Measurements from ENCODE around the gene CENPE. TPM values are rescaled to one million over a fixed set of nuclear protein-coding genes. Genes with fewer than 3 reads are reported as not detected.
A peak's percentile ranks its signal among the peaks of the same experiment; 100 is the strongest.

CENPE gene
- polyA plus RNA-seq, 1 donor (not counting 4 experiments of a cell fraction or from before 2014, with no cell fraction given), result 6.1 TPM

GRCh38 chr4:103152381-103152780 is 45.8 kb downstream of the CENPE start:
- Histone ChIP-seq H3K27ac (ENCODE audit: control insufficient read depth, insufficient read depth, low read length) (no peak overlapping the region), H3K79me2 (ENCODE audit: control insufficient read depth, insufficient read depth, low read length) (no peaks in the 10 kb centered on the region), H3K9me1 (ENCODE audit: control insufficient read depth, extremely low read depth, insufficient read depth, low read length) (no peaks in the 10 kb centered on the region), H4K20me1 (ENCODE audit: control insufficient read depth, extremely low read depth, insufficient read depth, low read length) (no peaks in the 10 kb centered on the region), H3K9me3 (ENCODE audit: control insufficient read depth, low read depth, low read length) (no peaks in the 10 kb centered on the region), H3K27me3 (ENCODE audit: control insufficient read depth, extremely low read depth, insufficient read depth, low read length) (no peaks in the 10 kb centered on the region), H3K36me3 (ENCODE audit: control insufficient read depth in 2 of 2, extremely low read depth in 1 of 2, insufficient read depth in 2 of 2, low read length in 2 of 2) (peaks cover under 1 to 11% of the 10 kb centered on the region in 2 experiments), H3K9ac (ENCODE audit: control insufficient read depth, extremely low read depth, insufficient read depth, low read length) (no peak overlapping the region), H2AFZ (ENCODE audit: control insufficient read depth, low read length) (no peak overlapping the region), H3K4me2 (ENCODE audit: control insufficient read depth, extremely low read depth, insufficient read depth, low read depth, low read length) (no peak overlapping the region), H3K4me3 (ENCODE audit: control insufficient read depth in 2 of 3, extremely low read depth in 1 of 3, insufficient read depth in 2 of 3, low read depth in 1 of 3, low read length in 3 of 3) (no peak overlapping the region), H3K4me1 (ENCODE audit: control insufficient read depth, extremely low read depth, insufficient read depth, low read length) (peaks cover 15% of the 10 kb centered on the region)
- DNase-seq (ENCODE audit: low read depth, low spot score) (no peak), FAIRE-seq (no peak)
- dilution Hi-C loops (cut with MboI; ENCODE audit: extremely low pct_ligation_motif_present, low sequenced_read_pairs), result no loop called here
- TF ChIP-seq CTCF (optimal IDR thresholded peaks at IDR 0.05 in 1 of 3, IDR thresholded peaks at IDR 0.05 in 1 of 3, conservative IDR thresholded peaks at IDR 0.05 in 1 of 3; ENCODE audit: extremely low read depth in 1 of 3, insufficient read depth in 2 of 3, low read length in 3 of 3) (no peak), EZH2 (IDR thresholded peaks at IDR 0.05; ENCODE audit: low read length) (no peak)

- Histone ChIP-seq H3K36me3 (ENCODE audit: control insufficient read depth in 2 of 2, extremely low read depth in 1 of 2, insufficient read depth in 2 of 2, low read length in 2 of 2) (peaks cover 2 to 18% of the 10 kb centered on the region in 2 experiments), H3K4me2 (ENCODE audit: control insufficient read depth, extremely low read depth, insufficient read depth, low read depth, low read length) (peak overlapping the region; percentile 14), H3K27ac (ENCODE audit: control insufficient read depth, insufficient read depth, low read length) (peak overlapping the region; percentile 66), H3K4me3 (ENCODE audit: control insufficient read depth in 2 of 3, extremely low read depth in 1 of 3, insufficient read depth in 2 of 3, low read depth in 1 of 3, low read length in 3 of 3) (no peak overlapping the region), H3K9me1 (ENCODE audit: control insufficient read depth, extremely low read depth, insufficient read depth, low read length) (no peaks in the 10 kb centered on the region), H4K20me1 (ENCODE audit: control insufficient read depth, extremely low read depth, insufficient read depth, low read length) (no peaks in the 10 kb centered on the region), H3K9me3 (ENCODE audit: control insufficient read depth, low read depth, low read length) (no peaks in the 10 kb centered on the region), H2AFZ (ENCODE audit: control insufficient read depth, low read length) (no peak overlapping the region), H3K9ac (ENCODE audit: control insufficient read depth, extremely low read depth, insufficient read depth, low read length) (no peak overlapping the region), H3K27me3 (ENCODE audit: control insufficient read depth, extremely low read depth, insufficient read depth, low read length) (no peaks in the 10 kb centered on the region), H3K4me1 (ENCODE audit: control insufficient read depth, extremely low read depth, insufficient read depth, low read length) (peaks cover 15% of the 10 kb centered on the region), H3K79me2 (ENCODE audit: control insufficient read depth, insufficient read depth, low read length) (no peaks in the 10 kb centered on the region)
- peak; percentile 26 for FAIRE-seq
- DNase-seq (ENCODE audit: low read depth, low spot score), result peak; percentile 7
- dilution Hi-C loops (cut with MboI; ENCODE audit: extremely low pct_ligation_motif_present, low sequenced_read_pairs), result no loop called here
- TF ChIP-seq CTCF (optimal IDR thresholded peaks at IDR 0.05 in 1 of 3, IDR thresholded peaks at IDR 0.05 in 1 of 3, conservative IDR thresholded peaks at IDR 0.05 in 1 of 3; ENCODE audit: extremely low read depth in 1 of 3, insufficient read depth in 2 of 3, low read length in 3 of 3) (no peak), EZH2 (IDR thresholded peaks at IDR 0.05; ENCODE audit: low read length) (no peak)
Measured at GRCh38 chr4:103150677-103151076, 47.5 kb downstream of the CENPE start.

Measured in keratinocyte (primary cell).